Ascending aorta (tissue), 2 donors: Measurements from ENCODE around the gene TARS3. TPM values are rescaled to one million over a fixed set of nuclear protein-coding genes. Genes with fewer than 3 reads are reported as not detected.

Experiments used
- DNase-seq, 2 donors: peaks; one replicate each; pipeline ENCODE4 v3.0.0-alpha.2; 2019; ENCODE audit warnings: low spot score in 2 of 2
- H3K27ac ChIP-seq, 2 donors: fragments of 200-600 bp; sonication (generic); one replicate each; pipeline ENCODE4 v1.5.1; 2016 to 2017; ENCODE audit warnings: mild to moderate bottlenecking in 1 of 2
- H3K27me3 ChIP-seq: fragments of 200-600 bp; sonication (generic); one replicate; pipeline ENCODE4 v1.5.1; 2017
- H3K36me3 ChIP-seq, 2 donors: fragments of 200-600 bp; sonication (generic); one replicate each; pipeline ENCODE4 v1.5.1; 2016
- H3K4me1 ChIP-seq, 2 donors: fragments of 200-600 bp; sonication (generic); one replicate each; pipeline ENCODE4 v1.5.1; 2016 to 2017; ENCODE audit warnings: mild to moderate bottlenecking in 1 of 2
- H3K4me3 ChIP-seq, 2 donors: fragments of 200-600 bp; sonication (generic); one replicate each; pipeline ENCODE4 v1.5.1; 2016 to 2017; ENCODE audit warnings: mild to moderate bottlenecking in 1 of 2
- H3K9me3 ChIP-seq, 2 donors: fragments of 200-600 bp; sonication (generic); one replicate each; pipeline ENCODE4 v1.5.1; 2016
- CTCF ChIP-seq, 3 experiments: fragments of 200-600 bp in 2 of 3; fragments of 450-650 bp in 1 of 3; sonication (generic) in 2 of 3; IDR thresholded peaks; one replicate each; pipeline ENCODE4 v1.5.1; 2016 to 2019; ENCODE audit warnings: antibody characterized with exemption in 3 of 3, mild to moderate bottlenecking in 1 of 3, moderate library complexity in 1 of 3
- intact Hi-C: fragments of 100-400 bp; cut with DNase I; formaldehyde crosslinking; loops from one replicate; pipeline ENCODE4 v1.15.1; 2023
- total RNA-seq: library from RNA; depleted of rRNA; stranded (reverse); fragments of >200 nt; gene quantifications from one replicate; pipeline ENCODE4 v1.1.0, GENCODE V29; 2016

Gene TARS3
- total RNA-seq, 1 donor from 2014 or later: 39.5 TPM

GRCh38 chr15:101669744-101670143, 54.5 kb downstream of the TARS3 start:
- Histone ChIP-seq H3K4me1 (no peaks in the 10 kb centered on the region), H3K27me3 (no peaks in the 10 kb centered on the region), H3K4me3 (no peak overlapping the region), H3K36me3 (peaks cover 24 to 54% of the 10 kb centered on the region in 2 donors), H3K27ac (no peak overlapping the region), H3K9me3 (no peaks in the 10 kb centered on the region)
- TF ChIP-seq CTCF (IDR thresholded peaks at IDR 0.05): no peak
- no peak for DNase-seq
- intact Hi-C loops: no loop called here

GRCh38 chr15:101667881-101668280, 56.4 kb downstream of the TARS3 start:
- Histone ChIP-seq H3K4me1 (no peaks in the 10 kb centered on the region), H3K27me3 (no peaks in the 10 kb centered on the region), H3K36me3 (peaks cover 13 to 41% of the 10 kb centered on the region in 2 donors), H3K27ac (no peak overlapping the region), H3K9me3 (no peaks in the 10 kb centered on the region), H3K4me3 (no peak overlapping the region)
- TF ChIP-seq CTCF (IDR thresholded peaks at IDR 0.05): no peak
- intact Hi-C loops: no loop called here
- DNase-seq: no peak

GRCh38 chr15:101664303-101664913, 59.9 kb downstream of the TARS3 start:
- peaks cover 8 to 41% of the 10 kb centered on the region in 2 donors for H3K36me3 ChIP-seq
- H3K27ac ChIP-seq: no peak overlapping the region
- no peaks in the 10 kb centered on the region for H3K27me3 ChIP-seq
- H3K4me1 ChIP-seq: no peaks in the 10 kb centered on the region
- no peak overlapping the region for H3K4me3 ChIP-seq
- intact Hi-C loops: no loop called here
- H3K9me3 ChIP-seq: no peaks in the 10 kb centered on the region
- TF ChIP-seq CTCF (IDR thresholded peaks at IDR 0.05): no peak
- DNase-seq: no peak

- Histone ChIP-seq H3K36me3 (peaks cover 11 to 32% of the 10 kb centered on the region in 2 donors), H3K4me1 (no peaks in the 10 kb centered on the region), H3K4me3 (no peak overlapping the region), H3K27me3 (no peaks in the 10 kb centered on the region), H3K27ac (no peak overlapping the region), H3K9me3 (no peaks in the 10 kb centered on the region)
- no peak for DNase-seq
- intact Hi-C loops: no loop called here
- TF ChIP-seq CTCF (IDR thresholded peaks at IDR 0.05): no peak
Observed at GRCh38 chr15:101662203-101662602, 62.1 kb downstream of the TARS3 start.

GRCh38 chr15:101660005-101660404, 64.3 kb downstream of the TARS3 start:
- Histone ChIP-seq H3K27ac (no peak overlapping the region), H3K4me1 (no peaks in the 10 kb centered on the region), H3K27me3 (no peaks in the 10 kb centered on the region), H3K36me3 (peaks cover 19 to 36% of the 10 kb centered on the region in 2 donors), H3K9me3 (no peaks in the 10 kb centered on the region), H3K4me3 (no peak overlapping the region)
- intact Hi-C loops: no loop called here
- no peak for DNase-seq
- no peak for TF ChIP-seq CTCF (IDR thresholded peaks at IDR 0.05)
